ENCODE results near the gene TBC1D22B.
"Not testable (repeated sequence)": the region's sequence is repeated elsewhere in the genome, so short reads cannot be mapped to it uniquely, and the experiment has no call there.

The TBC1D22B gene

GRCh38 chr6:37269105-37269504 is 11.5 kb downstream of the TBC1D22B start:
- DNase-seq (ENCODE audit: low spot score): no peak

GRCh38 chr6:37272834-37273566 is 15.4 kb downstream of the TBC1D22B start:
- DNase-seq (ENCODE audit: low spot score): no peak

DNA sequence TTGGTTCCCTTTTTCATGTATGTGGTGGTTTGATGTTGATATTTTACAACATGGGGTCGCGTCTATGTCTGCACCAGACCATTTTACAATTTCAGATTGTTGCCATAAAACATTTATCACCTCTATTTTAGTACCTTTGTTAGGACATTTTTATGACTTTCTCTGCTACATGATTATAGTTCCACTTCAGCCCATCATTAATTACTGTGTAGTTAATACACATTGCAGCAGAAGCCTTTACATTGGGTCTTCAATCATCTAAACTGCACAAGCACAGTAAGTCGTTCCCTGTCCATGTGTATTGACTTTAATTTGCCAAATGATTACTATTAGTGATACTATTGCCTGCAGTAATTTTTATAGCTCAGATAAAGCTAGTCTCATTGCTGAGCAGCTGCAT is 16.1 kb downstream of the TBC1D22B start:
- DNase-seq (ENCODE audit: low spot score): no peak

GRCh38 chr6:37275350-37275749 is 17.8 kb downstream of the TBC1D22B start:
- DNase-seq (ENCODE audit: low spot score): no peak

DNA sequence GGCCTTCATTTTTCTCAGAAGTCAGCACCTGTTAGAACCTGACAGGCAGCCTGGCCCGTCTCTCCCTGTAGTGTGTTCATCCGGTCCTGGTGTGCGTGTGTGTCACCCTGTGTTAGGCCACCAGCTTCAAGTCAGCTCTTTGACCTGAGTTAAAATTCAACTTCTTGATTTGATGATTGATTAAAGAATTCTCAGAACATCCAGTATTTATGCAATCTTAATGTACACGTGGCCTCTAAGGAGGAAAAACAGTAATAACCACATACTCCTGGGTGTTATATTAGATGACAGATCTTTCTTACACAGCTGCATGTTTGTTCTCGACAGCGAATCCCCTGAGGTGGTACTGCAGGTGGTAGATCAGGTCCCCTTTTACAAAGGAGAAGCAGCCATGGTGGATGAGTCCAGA is 19.4 kb downstream of the TBC1D22B start:
- no peak for DNase-seq (ENCODE audit: low spot score)

DNA sequence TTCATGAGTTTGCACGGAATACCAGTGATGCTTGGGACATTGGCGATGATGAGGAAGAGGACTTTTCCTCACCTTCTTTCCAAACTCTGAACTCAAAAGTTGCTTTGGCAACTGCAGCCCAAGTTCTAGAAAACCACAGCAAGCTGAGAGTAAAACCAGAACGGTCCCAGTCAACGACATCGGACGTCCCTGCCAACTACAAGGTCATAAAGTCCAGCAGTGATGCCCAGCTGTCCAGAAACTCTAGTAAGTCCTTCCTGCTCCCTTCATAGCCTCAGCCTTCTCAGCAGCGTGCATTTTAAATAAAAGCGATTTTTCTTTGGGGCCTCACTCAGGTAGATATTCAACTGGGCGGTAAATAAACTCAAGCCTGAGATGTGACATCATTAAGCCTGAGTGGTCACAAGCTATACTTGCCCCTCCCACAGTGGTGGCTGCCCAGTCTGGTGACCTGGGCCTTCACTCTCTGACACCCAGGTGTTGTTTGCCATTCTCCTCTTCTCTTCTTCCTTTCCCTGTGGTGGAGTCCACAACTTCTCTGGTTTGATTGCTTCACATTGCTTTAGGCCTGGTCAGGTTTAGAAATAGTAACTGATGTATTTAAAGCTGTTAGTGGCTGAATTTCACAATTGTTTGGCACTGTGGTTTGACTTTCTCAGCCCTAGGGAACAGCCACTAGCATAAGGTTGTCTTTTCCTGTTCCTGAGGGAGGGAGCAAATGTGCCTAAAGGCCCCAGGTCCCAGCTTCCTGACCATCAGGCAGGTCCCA is 22.0 kb downstream of the TBC1D22B start:
- peak; percentile 22 for DNase-seq (ENCODE audit: low spot score)

GRCh38 chr6:37280162-37280887 is 22.8 kb downstream of the TBC1D22B start:
- DNase-seq (ENCODE audit: low spot score): no peak

GRCh38 chr6:37282371-37282770 is 24.8 kb downstream of the TBC1D22B start:
- DNase-seq (ENCODE audit: low spot score): peak; percentile 77

DNA sequence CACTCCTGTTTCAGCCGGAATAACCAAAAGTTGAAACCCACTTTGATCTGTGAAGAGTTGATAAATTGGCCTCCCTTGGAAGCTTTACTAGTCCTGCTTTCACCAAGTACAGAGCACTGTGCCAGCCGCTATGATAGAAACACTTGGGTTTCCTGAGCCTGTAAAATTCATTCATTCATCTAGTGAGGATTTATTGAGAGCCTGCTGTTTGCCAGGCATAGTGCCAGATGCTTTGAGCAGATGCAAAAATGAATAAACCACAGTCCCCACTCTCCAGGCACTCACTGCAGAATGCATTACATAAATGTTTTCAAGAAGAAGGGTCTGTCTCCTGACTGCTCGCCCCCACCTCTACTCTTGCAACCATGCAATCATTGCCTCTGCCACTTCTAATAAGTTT is 25.7 kb downstream of the TBC1D22B start:
- peak; percentile 40 for DNase-seq (ENCODE audit: low spot score)

DNA sequence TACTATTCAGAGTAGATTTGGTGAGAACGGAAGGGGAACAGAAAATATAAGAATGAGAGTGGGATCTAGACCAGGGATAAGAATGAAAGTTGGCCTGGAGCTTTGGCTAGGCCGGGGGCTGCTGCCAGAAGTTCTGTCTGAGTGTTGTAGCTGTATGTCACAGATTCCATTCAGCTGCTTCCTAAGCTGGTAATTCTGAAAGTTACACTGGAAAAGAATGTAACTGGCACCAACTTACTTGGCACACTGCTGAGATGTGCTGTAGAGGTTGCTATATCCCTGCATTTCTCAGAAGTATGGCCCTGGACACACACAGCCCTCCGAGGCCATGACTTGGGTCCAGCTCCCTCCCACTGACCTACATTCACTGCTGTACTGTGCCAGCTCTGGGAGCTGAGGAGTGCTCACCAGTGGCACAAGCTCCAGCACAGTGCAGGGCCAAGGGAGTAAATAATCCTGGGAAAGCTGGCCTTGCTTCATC is 26.1 kb downstream of the TBC1D22B start:
- no peak for DNase-seq (ENCODE audit: low spot score)

- no peak for DNase-seq (ENCODE audit: low spot score)
Measured at GRCh38 chr6:37284781-37285180, 27.2 kb downstream of the TBC1D22B start.

- no peak for DNase-seq (ENCODE audit: low spot score)
Measured at GRCh38 chr6:37285861-37286311, 28.3 kb downstream of the TBC1D22B start.

GRCh38 chr6:37287519-37288157 is 30.1 kb downstream of the TBC1D22B start:
- no peak for DNase-seq (ENCODE audit: low spot score)

DNA sequence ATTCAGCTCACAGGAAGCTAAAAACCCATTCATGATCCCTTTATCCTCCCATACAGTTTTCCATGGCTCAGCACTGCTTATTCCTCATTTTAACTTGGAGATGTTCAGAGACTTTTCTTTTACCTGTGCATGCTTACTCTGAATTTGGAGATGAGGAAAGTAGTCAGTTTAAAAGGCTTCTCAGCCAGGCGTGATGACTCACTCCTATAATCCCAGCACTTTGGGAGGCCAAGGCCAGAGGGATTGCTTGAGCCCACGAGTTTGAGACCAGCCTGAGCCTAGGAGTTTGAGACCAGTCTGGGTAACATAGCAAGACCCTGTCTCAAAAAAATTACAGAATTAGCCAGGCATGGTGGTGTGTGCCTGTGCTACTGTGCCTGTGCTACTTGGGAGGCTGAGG is 30.7 kb downstream of the TBC1D22B start:
- DNase-seq (ENCODE audit: low spot score): no peak

GRCh38 chr6:37289931-37290330 is 32.4 kb downstream of the TBC1D22B start:
- no peak for DNase-seq (ENCODE audit: low spot score)

GRCh38 chr6:37293426-37293825 is 35.9 kb downstream of the TBC1D22B start:
- DNase-seq (ENCODE audit: low spot score): no peak

GRCh38 chr6:37297637-37298036 is 40.1 kb downstream of the TBC1D22B start:
- not testable (repeated sequence) for DNase-seq (ENCODE audit: low spot score)

- no peak for DNase-seq (ENCODE audit: low spot score)
Measured at GRCh38 chr6:37298958-37299357, 41.4 kb downstream of the TBC1D22B start.

DNA sequence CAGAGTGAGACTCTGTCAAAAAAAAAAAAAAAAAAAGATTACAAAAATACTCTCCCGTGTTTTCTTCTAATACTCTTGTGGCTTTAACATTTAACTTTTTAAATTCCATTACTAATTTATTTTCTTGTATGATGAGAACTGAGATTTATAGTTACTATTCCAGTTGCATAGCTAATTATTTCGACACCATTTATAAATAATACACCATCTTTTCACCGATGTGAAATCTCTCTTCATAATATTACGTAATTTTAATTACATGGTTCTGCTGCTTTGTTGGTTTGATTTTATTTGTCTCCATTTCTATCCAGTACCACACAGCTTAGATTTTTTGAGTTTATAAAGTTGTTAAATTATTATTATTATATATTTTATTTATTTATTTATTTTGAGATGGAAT is 42.4 kb downstream of the TBC1D22B start:
- DNase-seq (ENCODE audit: low spot score): no peak

DNA sequence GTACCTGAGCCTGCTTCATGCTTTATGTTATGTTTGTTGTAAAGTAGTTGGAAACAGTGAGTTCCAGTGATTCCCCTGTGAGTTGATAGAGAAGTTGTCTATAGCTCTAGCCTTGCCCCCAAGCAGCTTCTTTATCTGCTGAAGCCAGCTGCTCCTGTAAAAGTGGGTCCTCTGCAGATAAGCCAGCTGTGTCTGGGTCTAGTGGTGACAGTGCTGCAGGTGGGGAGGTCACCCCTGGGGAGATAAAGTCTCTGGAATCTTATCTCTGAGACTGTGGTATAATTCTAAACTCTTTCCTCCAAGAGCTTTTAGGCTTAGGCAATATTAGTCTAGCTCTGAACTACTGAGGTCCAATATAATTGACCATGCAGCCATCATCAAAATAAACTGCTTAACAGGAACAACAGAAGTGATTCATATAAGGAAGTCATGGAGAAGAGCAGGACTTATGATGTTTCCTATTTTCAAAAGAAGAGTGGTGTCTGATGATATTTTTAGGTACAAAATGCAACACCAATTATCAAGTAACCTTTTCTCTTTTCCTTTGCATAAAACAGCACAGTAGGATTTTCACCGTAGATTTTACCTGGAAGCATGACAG is 44.6 kb downstream of the TBC1D22B start:
- peak; percentile 93 for DNase-seq (ENCODE audit: low spot score)

- peak; percentile 83 for DNase-seq (ENCODE audit: low spot score)
Measured at GRCh38 chr6:37303091-37303660, 45.6 kb downstream of the TBC1D22B start.
